Hematopoietic multipotent progenitor cell treated with erythropoietin and hydrocortisone succinate and interleukin-3 and kit ligand, for 17 days (in vitro differentiated cells): ENCODE measurements around the gene NKPD1.

Source experiments
- DNase-seq: peaks from one replicate; pipeline ENCODE4 v3.0.0-alpha.2; 2015; ENCODE audit warnings: low spot score

Gene NKPD1

DNA sequence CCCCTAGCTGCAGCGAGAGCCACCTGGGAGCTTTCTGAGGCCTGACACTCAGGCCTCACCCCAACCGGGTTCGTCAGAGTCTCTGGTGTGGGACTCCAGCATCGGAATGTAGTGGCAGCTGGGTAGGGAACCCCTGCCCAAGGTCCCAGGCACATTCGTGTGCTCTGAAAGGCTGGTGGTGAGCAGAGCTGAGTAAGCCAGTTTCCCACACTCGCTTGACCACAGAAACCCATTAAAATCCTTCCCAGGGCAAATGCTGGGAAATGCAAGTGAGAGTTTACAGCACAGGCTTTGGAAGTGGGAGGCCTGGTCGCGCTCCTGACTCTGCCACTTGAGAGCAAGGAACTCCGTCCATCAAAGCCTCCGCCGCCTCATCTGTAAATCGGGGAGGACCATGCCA lies 13.0 kb upstream of the NKPD1 start:
- DNase-seq, result no peak

- no peak for DNase-seq
Observed at GRCh38 chr19:45172611-45173208, 11.9 kb upstream of the NKPD1 start.

DNA sequence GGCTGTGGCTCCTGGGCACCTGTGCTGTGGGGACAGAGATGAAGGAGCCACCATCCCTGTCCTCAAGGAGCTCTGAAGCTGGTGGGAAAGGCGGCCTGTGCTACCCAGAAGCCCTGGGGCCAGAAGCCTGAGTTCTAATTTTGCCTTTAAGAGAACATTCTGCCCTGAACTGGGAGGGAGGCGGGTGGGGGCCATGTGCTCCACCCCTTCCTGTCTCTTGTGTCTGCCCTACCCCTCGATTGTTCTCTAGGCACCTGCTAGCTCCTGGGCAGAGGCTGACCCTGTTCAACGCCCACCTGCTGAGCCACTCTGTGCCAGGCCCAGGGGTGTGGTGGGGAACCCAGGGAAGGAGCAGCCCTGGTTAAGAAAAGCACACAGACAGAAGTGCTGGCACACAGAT lies 11.4 kb upstream of the NKPD1 start:
- DNase-seq, result no peak

DNA sequence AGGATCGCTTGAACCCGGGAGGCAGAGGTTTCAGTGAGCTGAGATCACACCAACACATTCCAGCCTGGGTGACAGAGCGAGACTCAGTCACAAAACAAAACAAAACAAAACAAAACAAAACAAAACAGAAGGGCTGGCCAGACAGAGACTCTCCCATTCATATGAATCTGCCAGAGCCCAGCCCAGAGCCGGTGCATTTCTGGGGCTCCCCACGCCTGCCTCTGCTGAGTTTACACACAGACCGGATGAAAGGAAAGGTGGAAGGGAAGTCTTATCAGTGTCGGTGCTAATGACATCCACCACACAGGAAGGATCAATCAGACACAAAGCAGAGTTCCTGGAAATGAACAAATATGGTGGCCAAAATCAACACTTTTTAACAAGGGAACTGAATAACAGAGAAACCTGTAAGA lies 10.4 kb upstream of the NKPD1 start:
- DNase-seq, result no peak

DNA sequence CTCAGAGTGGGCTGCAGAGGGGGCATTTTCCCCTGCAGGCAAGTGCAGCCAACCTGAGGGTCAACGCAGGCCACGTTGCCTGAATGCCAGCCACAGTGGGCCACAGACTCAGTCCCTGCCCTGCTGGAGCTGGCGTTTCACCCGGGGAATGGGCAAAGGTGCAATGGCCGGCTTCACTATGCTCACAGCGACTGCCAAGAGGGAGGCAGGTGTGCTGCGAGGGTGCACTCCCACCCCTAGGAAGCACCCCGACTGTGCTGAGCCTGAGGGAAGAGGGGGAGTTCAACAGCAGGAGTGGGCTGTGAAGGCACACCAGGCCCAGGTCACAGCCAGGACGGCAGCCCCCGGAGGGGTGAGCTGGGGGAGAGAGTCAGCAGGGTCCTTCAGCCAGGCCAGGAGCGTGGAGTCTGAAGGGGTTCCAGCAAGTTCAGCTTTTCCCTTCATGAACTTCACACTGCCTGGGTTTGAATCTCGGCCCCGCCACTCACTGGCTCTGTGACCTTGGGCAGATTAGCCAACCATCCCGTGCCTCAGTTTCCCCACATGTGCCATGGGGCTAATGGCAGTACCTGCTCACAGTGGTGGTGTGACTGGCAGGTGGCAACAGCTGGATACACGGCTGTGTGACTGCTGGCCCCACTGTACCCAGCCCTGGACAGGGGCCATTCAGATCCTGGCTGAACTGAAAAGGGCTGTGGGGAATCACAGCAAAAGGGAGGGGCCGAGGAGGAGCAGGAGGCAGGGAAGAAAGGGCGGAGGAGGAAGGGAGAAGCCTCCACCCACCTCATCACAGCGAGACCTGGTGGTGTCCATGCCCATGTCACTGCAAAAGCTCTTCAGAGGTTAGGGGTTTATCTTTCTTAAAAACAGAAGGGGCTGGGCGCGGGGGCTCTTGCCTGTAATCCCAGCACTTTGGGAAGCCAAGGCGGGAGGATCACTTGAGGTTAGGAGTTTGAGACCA lies 9.6 kb upstream of the NKPD1 start:
- DNase-seq, result no peak

GRCh38 chr19:45169602-45170001 lies 8.8 kb upstream of the NKPD1 start:
- no peak for DNase-seq

- DNase-seq, result no peak
Observed at GRCh38 chr19:45168767-45169351, 8.1 kb upstream of the NKPD1 start.

GRCh38 chr19:45166723-45167252 lies 6.0 kb upstream of the NKPD1 start:
- no peak for DNase-seq

DNA sequence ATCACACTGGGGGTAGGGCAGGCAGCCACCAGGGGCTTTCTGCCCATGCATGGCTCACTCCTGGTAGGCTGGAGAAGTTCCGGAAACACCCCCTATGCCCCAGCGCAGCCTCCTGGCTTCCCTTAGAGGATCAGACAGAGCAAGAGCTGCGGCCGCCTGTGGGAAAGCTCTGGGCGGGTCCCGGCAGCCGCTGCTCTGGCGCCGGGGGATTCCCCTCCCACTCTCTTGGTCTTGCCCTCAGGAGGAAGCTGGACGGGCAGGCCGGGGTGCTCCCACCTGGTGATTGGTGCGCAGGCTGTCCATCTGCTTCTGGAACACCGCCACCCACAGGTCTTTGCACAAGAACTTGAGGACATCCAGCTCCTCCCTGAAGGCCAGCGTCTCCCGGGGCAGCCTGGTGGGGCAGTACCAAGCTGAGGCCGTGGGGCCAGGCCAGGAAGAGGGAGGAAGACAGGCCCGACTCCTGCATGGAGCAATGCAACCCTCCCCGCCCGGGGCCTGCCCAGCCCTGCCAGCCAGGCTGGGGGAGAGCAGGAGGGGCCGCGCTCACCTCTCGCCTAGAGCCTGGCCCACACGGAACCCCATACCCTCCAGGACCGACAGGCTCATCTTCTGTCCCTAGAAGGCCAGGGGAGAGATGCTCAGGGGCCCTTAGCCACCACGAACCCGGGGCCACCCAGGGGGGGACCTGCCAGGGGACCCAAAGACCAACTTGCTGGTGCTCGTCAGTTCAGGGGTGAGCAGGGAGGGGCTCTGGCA lies 4.0 kb upstream of the NKPD1 start:
- no peak for DNase-seq

DNA sequence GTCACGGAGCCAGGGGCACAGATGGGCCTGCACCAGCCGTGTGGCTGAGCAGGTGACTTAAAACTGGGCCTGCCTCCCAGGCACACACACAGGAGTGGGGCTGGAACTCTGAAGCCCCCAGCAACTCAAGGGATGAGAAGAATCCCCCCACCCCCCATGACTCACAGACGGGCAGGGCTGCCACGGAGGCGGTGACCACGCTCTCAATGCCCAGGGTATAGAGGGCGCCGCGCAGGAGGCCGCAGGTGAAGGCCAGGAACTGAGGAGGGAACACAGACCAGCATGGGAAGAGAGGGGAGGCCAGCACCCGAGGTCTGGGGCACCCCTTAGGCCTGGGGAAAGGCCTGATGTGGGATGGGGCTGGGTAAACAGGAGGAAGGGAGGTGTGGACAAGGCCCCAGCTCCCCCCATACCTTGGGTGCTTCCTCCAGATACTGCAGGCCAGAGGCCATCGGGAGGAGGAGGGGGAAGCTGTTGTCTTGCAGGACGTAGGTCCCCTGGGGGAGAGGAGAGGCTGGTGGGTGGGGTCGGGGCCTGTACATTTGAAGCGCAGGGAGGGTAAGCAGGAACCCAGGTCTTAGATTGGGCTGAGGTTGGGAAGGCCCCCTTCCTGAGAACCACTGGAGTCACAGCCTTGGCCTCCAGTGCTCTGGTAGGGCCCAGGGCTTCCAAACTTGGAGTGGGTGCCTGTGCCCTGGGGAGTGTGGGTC lies 3.1 kb upstream of the NKPD1 start:
- DNase-seq, result no peak

GRCh38 chr19:45163156-45163555 lies 2.4 kb upstream of the NKPD1 start:
- no peak for DNase-seq

- no peak for DNase-seq
Observed at GRCh38 chr19:45162608-45163143, 1.9 kb upstream of the NKPD1 start.

DNA sequence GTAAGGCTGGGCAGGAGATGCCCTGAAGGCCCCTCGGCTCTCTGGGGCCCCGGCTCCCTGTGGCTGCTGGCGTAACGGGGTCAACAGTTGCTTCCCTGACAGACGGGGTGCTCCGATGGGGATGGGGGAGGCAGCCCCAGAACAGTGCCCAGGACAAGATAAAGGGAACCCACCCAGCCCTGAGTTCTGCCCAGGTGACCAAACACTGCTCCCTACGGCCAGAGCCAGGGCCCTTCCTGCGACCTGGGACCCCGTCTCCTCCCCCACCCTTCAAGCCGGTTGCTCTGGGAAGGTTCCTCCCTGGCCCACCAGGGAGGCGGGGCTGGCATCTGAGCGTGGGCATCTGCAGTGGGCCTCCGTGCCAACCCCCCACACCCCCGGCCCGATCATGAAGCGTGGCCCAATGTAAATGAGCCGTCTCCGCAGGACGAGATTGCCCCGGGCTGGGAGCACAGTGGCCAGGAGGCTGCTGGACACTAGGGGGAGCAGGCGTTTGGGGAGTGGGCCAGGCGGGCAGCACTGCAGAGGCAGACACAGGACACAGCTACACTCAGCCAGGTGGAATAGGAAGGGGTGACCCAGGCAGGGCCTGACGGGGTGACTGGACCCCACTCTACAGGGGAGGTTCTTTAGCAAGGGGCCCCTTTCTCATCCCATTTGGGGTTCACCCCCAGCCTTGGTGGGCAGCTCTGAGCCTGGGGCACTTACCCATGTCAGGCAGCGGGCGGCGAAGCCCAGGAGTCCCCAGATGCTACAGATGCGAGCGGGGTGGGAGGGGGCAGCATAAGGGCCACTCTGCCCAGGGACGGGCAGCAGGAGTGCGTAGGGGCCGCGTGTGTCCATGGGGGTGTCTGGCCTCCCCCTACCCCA lies 1.2 kb upstream of the NKPD1 start:
- no peak for DNase-seq

DNA sequence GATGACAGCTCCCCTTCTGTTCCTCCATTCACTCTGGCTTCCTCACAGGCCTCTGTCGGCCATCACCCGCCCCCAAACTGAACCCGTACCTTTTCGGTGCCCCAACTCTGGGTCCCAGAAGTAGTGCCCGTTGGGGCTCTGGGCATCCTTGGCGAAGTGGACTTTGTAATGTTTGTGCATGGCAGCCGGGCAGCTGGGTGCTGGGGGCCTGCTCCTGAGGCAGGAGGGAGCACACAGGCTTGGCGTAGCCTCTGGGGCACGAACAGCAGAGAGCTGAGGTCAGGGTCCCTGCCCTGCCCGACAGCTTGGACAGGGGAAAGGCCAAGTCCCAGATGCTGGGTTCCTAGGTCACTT lies 834 bp downstream of the NKPD1 start:
- DNase-seq, result no peak

- DNase-seq, result no peak
Observed at GRCh38 chr19:45159210-45159970, 1.4 kb downstream of the NKPD1 start.

DNA sequence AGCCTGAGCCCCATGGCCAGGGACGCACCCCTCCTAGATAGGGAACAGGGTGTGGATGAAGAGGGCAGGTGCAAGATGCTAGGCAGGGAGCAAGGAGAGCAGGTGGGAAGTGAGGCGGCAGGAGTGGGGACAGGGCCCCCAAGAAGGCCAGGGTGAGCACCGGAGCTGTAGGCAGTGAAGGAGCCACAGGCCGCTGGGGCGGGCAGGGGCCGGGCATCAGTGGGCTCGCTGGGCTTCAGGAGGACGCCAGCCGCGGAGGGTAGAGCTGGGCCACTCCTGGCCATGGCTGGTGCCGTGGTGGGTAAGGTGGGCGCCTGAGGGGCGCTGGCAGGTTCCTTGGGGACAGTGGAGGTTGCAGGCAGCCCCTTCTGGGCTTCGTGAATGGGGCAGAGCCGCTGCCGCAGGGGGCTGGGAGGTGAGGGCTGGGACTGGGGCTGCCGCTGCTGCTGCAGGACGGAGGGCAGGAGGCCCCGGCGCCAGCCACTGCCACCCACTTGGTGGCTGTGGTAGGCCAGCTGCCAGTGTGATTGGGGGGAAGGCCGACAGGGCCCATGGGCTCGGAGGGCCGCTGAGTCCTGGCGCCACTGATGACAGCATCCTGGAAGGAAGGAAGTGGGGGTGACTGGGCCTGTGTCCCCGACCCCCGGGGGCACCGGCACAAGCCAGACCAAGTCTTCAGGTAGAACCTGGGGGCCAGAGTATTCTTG lies 2.1 kb downstream of the NKPD1 start:
- DNase-seq, result no peak

DNA sequence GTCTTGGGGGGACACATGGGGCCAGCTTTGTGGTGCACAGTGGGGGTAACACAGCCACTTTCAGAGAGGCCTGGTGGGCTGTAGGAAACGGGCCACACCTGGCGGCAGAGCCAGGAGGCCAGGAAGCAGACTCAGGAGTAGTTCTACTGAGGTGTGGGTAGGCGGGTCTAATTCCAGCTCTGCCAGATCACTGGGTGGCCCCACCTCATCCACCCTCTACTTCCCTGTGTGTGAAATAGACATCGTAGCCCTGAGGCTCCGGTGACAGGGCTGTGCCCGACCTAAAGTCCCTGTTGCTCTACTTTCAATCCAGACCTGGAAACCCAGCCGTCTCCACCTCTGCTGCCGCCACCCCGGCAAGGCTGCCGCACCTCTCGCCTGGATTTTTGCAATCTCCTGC lies 4.0 kb downstream of the NKPD1 start:
- no peak for DNase-seq

GRCh38 chr19:45156011-45156630 lies 4.7 kb downstream of the NKPD1 start:
- no peak for DNase-seq
